DMS153 treated with DMSO at 0.1 percent for 48 hours (cell line): ENCODE results near the gene KAZN.

Source experiments
- DNase-seq: peaks from one replicate; lab custom pipeline; 2025; ENCODE audit not compliant: unreplicated experiment; lab: John Stamatoyannopoulos, UW

The KAZN gene

GRCh38 chr1:14875524-14876509, 277.3 kb downstream of the KAZN start:
- peak; percentile 62 for DNase-seq

- no peak for DNase-seq
Measured at GRCh38 chr1:14876747-14877146, 278.3 kb downstream of the KAZN start.

GRCh38 chr1:14877224-14877623, 278.7 kb downstream of the KAZN start:
- no peak for DNase-seq

GRCh38 chr1:14878124-14878523, 279.6 kb downstream of the KAZN start:
- no peak for DNase-seq

GRCh38 chr1:14878951-14879350, 280.5 kb downstream of the KAZN start:
- no peak for DNase-seq

GRCh38 chr1:14880456-14881316, 282.2 kb downstream of the KAZN start:
- DNase-seq = no peak

- DNase-seq = no peak
Measured at GRCh38 chr1:14881775-14882672, 283.5 kb downstream of the KAZN start.

- no peak for DNase-seq
Measured at GRCh38 chr1:14884614-14885175, 286.2 kb downstream of the KAZN start.

- no peak for DNase-seq
Measured at GRCh38 chr1:14887044-14887566, 288.6 kb downstream of the KAZN start.

- no peak for DNase-seq
Measured at GRCh38 chr1:14887764-14888350, 289.4 kb downstream of the KAZN start.

- DNase-seq = no peak
Measured at GRCh38 chr1:14888374-14888773, 289.9 kb downstream of the KAZN start.

- DNase-seq = no peak
Measured at GRCh38 chr1:14889825-14890440, 291.4 kb downstream of the KAZN start.

- DNase-seq = no peak
Measured at GRCh38 chr1:14891991-14892390, 293.5 kb downstream of the KAZN start.

- DNase-seq = no peak
Measured at GRCh38 chr1:14894811-14895560, 296.5 kb downstream of the KAZN start.

GRCh38 chr1:14895727-14896126, 297.2 kb downstream of the KAZN start:
- no peak for DNase-seq

- no peak for DNase-seq
Measured at GRCh38 chr1:14896381-14897079, 298.0 kb downstream of the KAZN start.

GRCh38 chr1:14897080-14897449, 298.6 kb downstream of the KAZN start:
- no peak for DNase-seq

- DNase-seq = no peak
Measured at GRCh38 chr1:14897547-14897946, 299.1 kb downstream of the KAZN start.
